GM18502 (cell line): ENCODE results near the gene ACYP1.
"Not testable (repeated sequence)": the region's sequence is repeated elsewhere in the genome, so short reads cannot be mapped to it uniquely, and the experiment has no call there.

ENCODE experiments used
- ATAC-seq: cut with Tn5 transposase; IDR thresholded peaks from one replicate; pipeline ENCODE4 v1.9.1; 2021; ENCODE audit warnings: mild to moderate bottlenecking; ENCODE audit not compliant: unreplicated experiment, poor library complexity

Gene ACYP1

DNA sequence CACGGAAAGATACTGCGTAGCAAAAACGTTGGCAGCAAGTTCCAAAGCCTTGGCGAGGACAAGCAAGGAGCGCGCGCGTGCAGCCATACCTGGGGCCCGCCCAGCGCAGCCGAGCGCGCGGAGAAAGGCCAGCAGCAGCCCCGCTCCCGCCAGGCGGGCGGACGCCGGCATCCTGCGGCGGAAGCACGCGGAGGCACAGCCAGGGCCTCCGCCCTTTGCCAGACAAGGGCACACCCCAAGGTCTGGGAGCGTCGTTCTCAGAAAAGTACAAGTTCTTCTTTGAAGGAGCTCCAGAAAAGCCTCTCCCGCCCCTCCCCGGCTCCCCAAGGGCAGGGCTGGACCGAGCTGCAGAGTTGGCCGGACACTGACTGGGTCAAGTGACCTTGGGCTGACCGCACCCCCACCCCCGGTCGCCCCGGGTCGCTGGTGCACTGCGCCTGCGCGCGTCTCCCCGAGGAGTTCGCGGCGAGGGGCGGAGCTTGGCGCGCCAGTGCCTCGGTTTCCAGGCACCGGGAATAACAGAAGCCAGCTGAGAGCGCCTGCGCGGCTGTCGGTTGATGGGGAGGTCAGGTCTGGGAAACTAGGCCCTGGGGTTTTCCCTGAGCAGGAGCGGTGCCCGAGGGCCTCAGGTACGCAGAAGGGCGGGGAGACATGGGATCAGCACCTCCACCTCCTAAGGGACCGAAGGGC is 5.4 kb upstream of the ACYP1 start, which contains the start of gene ZC2HC1C:
Gene ZC2HC1C (plus strand): TSS at position 521 of the 690 bp plus-strand sequence. CDS start 933 bp downstream, outside the sequence.
- peak; percentile 75 for ATAC-seq

DNA sequence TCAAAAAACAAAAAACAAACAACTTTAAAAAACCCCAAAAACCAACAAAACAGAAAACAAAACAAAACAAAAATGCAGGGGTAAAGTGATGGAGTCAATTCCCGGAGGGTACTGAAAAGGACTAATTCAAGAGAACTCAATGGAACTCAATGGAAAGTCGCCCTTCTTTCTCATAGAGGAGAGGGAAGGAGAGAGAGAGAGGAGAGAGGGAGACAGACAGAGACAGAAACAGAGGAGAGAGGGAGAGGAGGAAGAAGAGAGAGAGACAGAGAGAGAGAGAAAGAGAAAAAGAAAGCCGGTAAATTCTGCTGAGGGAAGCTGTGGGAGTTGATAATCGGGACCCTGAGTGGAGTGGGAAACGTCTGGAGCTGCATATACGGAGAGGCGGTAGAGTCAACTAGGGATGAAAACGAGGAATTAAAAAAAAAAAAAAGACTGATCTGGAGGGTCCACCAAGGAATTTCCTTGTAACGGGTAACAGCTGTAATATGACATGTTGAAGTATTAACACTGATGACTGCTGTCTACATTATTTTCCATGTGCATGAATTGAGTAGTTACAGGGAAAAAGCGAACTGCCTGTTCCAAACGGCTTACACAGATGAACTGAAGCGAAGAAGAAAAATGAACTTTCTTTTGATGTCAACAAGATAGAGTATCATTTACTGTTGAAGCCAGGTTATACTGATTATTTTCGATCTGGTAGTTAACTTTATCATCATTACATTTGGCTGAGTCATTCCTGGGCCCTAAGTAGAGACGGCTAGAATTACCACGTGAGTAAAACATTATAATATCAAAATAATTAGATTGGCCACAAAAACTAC is 4.7 kb upstream of the ACYP1 start:
- no peak for ATAC-seq

DNA sequence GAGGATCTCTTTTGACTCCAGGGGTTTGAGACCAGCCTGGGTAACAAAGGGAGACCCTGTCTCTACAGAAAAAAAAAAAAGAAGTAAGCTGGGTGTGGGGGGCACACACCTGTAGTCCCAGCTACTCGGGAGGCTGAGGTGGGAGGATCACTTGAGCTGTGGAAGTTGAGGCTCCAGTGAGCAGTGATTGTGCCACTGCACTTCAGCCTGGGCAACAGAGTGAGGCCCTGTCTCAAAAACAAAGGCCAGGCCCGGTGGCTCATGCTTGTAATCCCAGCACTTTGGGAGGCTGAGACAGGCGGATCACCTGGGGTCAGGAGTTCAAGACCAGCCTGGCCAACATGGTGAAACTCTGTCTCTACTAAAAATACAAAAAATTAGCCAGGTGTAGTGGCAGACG is 3.9 kb upstream of the ACYP1 start:
- ATAC-seq: not testable (repeated sequence)

DNA sequence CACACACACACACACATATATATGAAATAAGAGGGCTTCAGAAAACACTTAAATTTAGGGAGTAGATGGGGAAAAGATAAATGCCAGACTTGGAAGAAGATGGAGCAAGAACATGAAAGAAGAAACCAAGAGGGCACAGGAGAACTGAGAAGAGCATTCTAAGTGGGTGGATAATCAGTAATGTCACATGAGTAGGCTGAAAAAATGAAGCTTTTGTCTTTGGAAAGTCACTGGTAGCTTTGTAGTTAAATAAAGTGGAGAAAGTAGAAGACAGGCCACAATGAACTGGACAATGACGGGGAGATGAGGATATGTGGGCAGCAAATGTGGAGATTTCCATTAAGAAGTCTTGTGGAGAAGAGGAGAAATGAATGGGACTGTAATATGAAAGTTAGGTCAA is 3.4 kb upstream of the ACYP1 start:
- ATAC-seq: no peak

DNA sequence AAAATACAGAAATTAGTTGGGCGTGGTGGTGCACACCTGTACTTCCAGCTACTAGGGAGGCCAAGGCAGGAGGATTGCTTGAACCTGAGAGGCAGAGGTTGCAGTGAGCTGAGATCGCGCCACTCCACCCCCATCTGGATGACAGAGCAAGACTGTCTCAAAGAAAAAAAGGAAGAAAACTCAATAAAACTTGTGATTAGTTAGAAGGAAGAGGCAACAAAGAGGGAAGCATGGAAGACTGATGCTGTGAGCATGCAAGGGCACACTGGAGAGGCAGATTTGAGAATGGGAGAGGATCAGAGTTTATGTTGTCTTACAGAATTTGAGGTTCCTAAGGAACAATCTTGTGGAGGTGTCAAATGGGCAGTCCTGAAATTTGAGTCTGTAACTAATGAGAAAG is 2.9 kb upstream of the ACYP1 start:
- ATAC-seq: no peak

DNA sequence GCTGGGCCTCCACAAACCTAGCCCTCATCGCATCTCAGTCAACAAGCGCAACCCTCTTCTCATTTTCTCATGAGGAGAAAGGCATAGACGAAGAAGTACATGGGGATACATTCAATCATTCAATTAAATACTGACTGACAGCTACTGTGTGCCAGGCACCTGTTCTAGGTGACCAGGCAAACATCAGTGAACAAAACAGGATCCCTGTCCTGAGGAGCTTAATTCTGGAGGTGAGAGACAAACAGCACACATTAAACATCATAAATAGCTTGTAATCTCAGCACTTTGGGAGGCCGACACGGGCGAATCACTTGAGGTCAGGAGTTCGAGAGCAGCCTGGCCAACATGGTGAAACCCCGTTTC is 362 bp upstream of the ACYP1 start:
- ATAC-seq: peak; percentile 5

- ATAC-seq: no peak
These were observed 811 bp downstream of the ACYP1 start for GRCh38 chr14:75063013-75063412.

- ATAC-seq: no peak
These were observed 3.4 kb downstream of the ACYP1 start for GRCh38 chr14:75060420-75060819.

- no peak for ATAC-seq
These were observed 4.2 kb downstream of the ACYP1 start for GRCh38 chr14:75059642-75060041.

DNA sequence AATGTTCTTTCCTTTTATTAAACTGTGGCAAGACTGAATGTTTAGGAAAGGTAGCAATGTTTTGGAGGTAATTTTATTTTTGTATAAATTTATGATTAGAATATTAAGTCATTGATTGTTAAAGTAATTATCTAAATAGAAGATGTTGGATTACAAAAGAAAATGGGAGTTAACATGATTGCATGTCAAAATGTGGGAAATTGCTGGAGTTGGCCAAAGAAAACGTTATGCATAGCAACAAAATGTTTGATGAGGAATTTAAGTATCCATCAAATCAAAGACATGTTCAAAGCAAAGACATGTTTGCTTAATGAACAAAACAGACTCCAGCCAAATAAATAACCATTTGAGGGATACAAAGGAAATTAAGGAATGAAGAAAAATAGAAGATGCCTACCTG is 9.4 kb downstream of the ACYP1 start:
- ATAC-seq: no peak

- ATAC-seq: no peak
These were observed 10.2 kb downstream of the ACYP1 start for GRCh38 chr14:75053396-75054291.

GRCh38 chr14:75051556-75051899 is 12.3 kb downstream of the ACYP1 start:
- no peak for ATAC-seq

DNA sequence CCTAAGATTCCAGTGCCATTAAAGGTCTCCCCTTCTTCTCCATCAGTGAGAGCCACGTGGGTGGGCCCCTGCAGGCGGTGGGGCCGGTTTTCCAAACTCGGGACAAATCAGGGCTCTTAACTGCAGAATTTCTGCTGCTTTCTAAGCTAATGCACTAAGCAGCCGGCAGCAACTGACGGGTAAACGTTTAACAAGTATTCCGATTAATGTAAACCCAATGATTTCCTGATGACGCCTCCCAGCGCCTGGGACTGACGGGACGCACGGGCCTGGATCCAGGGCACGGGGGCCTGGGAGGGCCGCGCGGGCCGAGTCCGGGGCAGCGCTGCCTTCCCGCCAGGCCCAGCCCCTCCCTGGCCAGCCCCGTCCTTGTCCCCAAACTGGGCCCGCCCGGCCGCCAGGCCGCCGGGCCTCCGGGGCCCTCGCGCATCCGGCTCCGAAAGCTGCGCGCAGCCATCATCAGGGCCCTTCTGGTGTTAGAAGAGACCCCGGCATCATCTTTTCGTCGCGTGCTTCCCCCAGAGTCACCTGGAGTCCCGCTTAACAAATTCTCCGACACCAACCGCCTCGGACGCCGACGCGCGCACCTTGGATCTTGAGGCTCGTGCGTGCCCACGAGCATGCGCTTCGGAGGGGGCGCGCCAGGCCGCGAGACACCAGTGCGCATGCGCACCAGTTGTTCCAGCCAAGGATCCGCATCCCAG is 12.8 kb downstream of the ACYP1 start, which contains the start of gene MLH3:
Gene MLH3 (minus strand): TSS at position 616 of the 704 bp plus-strand sequence. CDS start 1,812 bp downstream, outside the sequence.
- ATAC-seq: peak; percentile 75

DNA sequence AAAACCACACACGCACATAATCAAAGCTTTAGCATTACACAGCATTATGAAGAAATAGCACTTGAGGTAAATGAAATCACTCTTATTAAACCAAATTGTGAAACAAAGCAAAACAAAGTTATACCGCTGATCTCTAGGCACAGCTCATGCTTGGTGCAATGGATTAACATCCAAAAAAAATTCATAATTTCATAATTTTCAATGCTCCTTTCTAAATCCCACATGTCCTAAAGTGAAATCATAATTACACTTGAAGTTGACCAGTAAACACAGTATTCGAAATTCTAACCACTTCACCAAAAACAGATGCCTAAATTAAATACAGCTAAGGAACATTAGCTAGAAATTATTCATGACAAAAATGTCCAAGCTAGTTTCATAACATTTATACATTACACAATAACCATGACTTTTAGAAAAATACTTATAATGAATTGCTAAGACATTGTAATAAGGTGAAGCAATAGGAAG is 14.1 kb downstream of the ACYP1 start:
- ATAC-seq: no peak

- ATAC-seq: no peak
These were observed 14.7 kb downstream of the ACYP1 start for GRCh38 chr14:75049136-75049535.

DNA sequence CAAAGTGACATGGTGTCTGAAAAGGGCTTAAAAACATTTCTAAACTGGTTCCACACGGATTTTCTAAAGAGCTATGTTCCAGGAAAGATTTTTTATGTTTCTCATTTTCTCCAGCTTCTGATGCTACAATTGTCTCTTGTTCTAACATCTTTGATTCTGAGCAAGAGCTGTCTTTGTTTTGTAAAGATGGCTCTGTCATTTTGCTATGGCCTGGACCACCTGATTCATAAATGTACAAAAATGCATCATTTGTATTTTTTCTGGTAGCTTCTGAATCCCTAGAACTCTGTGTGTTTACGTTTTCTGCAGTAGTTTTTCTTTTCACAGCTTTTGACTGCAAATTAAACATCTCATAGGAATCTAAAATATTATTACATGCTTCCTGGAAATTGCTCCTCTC is 15.7 kb downstream of the ACYP1 start:
- ATAC-seq: no peak

- ATAC-seq: no peak
These were observed 16.3 kb downstream of the ACYP1 start for GRCh38 chr14:75047506-75047905.

DNA sequence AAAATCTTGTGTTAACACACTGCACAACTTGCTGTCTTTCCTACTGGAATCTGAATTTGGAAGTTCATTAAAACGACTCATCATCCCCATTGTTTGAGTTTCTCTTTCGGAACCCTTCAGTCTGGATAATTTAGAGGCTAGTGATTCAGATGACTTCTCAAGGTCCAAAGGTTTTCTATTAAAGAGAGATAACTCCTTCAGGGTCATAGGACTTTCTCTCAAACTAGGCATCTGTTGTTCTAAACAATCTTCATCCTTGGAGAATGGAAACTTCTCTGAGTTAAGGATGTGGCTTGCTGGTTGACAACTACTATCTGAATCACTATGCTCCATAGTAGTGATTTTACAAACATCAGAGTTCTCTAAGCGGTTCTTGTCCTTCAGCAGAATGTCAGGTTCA is 16.9 kb downstream of the ACYP1 start:
- ATAC-seq: no peak

- no peak for ATAC-seq
These were observed 17.5 kb downstream of the ACYP1 start for GRCh38 chr14:75046275-75046674.

DNA sequence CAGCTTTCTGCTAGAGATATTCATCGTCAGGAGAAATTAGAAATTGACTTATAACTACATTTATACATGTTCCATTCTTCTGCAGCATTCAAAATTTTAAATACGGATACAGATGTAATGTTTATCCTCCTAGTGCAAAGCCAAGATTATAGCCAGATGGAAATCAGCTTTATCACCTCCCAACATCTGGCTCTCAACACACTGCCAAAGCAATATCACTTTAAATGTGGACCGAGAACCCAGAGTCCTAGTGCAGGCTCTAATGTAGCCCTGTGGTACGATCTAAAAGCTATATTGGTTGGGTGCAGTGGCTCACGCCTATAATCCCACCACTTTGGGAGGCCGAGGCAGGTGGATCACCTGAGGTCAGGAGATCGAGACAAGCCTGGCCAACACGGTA is 19.1 kb downstream of the ACYP1 start:
- ATAC-seq: no peak
